ENCODE measurements around the gene SEL1L3.

DNA sequence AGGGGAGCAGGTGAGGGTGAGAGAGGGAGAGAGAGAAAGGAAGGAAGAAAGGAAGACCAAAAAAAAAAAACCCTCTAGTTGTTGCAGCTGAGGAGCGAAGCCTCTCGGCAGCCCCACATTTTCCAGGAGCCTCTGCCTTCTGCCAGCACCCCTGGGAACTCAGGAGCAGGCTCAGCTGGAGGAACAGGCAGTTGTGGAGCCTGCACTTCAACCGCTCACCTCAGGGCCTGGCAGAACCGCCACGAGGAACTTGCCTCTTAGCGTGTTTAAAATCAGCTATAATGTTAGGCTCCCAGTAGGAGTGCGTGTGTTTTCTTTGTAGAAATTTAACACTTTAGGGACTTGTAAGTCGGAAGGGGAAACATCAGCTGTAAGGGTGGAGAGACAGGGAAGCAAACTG lies 65.7 kb downstream of the SEL1L3 start:
- TF ChIP-seq POLR2A (IDR thresholded peaks at IDR 0.05; ENCODE audit: low read length) (no peak), GATA1 (IDR thresholded peaks at IDR 0.05; ENCODE audit: low read depth, low read length) (no peak)
